Prostate gland (tissue), 2 donors: ENCODE data around the gene LCN10. TPM values are rescaled to one million over a fixed set of nuclear protein-coding genes. Genes with fewer than 3 reads are reported as not detected.

Source experiments
- DNase-seq: peaks from one replicate; pipeline ENCODE4 v3.0.0-alpha.2; 2019; ENCODE audit warnings: low spot score
- H3K27ac ChIP-seq, 2 donors: fragments of 200-600 bp; sonication (generic); 2 replicates each; pipeline ENCODE4 v1.5.1; 2017 to 2019
- H3K27me3 ChIP-seq: fragments of 200-600 bp; sonication (generic); replicated peaks from 2 replicates; pipeline ENCODE4 v1.5.1; 2019; ENCODE audit not compliant: insufficient read depth
- H3K36me3 ChIP-seq, 2 donors: fragments of 200-600 bp; sonication (generic); 1 replicate in 1 of 2; 2 replicates in 1 of 2; pipeline versions ENCODE4 v1.5.1 to v1.8.1; 2017 to 2019
- H3K4me1 ChIP-seq: fragments of 200-600 bp; sonication (generic); replicated peaks from 2 replicates; pipeline ENCODE4 v1.5.1; 2019
- H3K4me3 ChIP-seq, 2 donors: fragments of 200-600 bp; sonication (generic); 2 replicates each; pipeline ENCODE4 v1.5.1; 2017 to 2019
- H3K9me3 ChIP-seq: fragments of 200-600 bp; sonication (generic); 2 replicates; pipeline ENCODE4 v1.5.1; 2017
- CTCF ChIP-seq, 4 experiments: fragments of 200-600 bp in 2 of 4; fragments of 450-650 bp in 2 of 4; sonication (generic) in 2 of 4; IDR thresholded peaks; 1 replicate in 3 of 4; 2 replicates in 1 of 4; pipeline ENCODE4 v1.5.1; 2016 to 2019; ENCODE audit warnings: antibody characterized with exemption in 4 of 4, mild to moderate bottlenecking in 2 of 4, moderate library complexity in 2 of 4
- POLR2A ChIP-seq: fragments of 450-650 bp; IDR thresholded peaks from one replicate; pipeline ENCODE4 v1.6.1; 2016; ENCODE audit warnings: antibody characterized with exemption, mild to moderate bottlenecking
- POLR2AphosphoS5 ChIP-seq: sonication (generic); formaldehyde crosslinking; IDR thresholded peaks from one replicate; pipeline ENCODE4 v1.6.1; 2017; ENCODE audit warnings: antibody characterized with exemption
- WGBS: methylation state at CpG from one replicate; pipeline ENCODE4 v1.1.5; 2018; 5-methylcytosine and 5-hydroxymethylcytosine counted together
- intact Hi-C: fragments of 100-400 bp; cut with DNase I; formaldehyde crosslinking; loops from one replicate; pipeline ENCODE4 v1.14.2; 2022
- total RNA-seq, 2 donors: library from RNA; depleted of rRNA; stranded (reverse); fragments of >200 nt; gene quantifications; one replicate each; pipeline ENCODE4 v1.1.0, GENCODE V29; 2016

LCN10 gene
- total RNA-seq, 2 donors from 2014 or later = 3.9 to 14.8 TPM

DNA sequence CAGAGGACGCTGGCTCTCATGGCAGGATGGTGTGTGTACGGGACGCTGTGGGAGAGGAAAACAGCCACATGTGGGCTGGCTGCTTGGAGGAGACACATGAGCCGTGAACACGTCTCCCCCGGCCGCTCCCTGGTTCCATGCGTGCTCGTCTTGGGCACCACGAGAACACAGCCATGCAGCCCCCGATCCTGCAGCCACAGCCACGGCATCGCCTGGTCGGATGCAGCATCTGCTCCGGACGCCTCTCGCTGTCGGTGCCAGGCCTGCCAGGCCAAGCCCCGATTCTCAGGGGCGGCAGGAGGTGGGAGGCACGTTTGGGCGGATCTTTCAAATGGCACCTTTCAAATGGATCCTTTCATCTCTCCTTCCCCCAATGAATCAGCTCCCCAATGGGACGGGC, 3.2 kb downstream of the LCN10 start:
- TF ChIP-seq POLR2AphosphoS5 = no peak
- no peak for TF ChIP-seq POLR2A
- no peak for TF ChIP-seq CTCF (IDR thresholded peaks at IDR 0.05)
- H3K27me3 ChIP-seq = peaks cover 11% of the 10 kb centered on the region
- WGBS = 74% methylated on average over 23 of the region's 23 CpGs
- no peaks in the 10 kb centered on the region for H3K36me3 ChIP-seq
- DNase-seq = no peak
- peaks cover 5% of the 10 kb centered on the region for H3K4me1 ChIP-seq
- H3K9me3 ChIP-seq = no peaks in the 10 kb centered on the region
- H3K27ac ChIP-seq = no peak overlapping the region
- intact Hi-C loops = no loop called here
- H3K4me3 ChIP-seq = no peak overlapping the region

- Histone ChIP-seq H3K36me3 (no peaks in the 10 kb centered on the region), H3K4me1 (peaks cover 5% of the 10 kb centered on the region), H3K4me3 (no peak overlapping the region), H3K9me3 (no peaks in the 10 kb centered on the region), H3K27ac (no peak overlapping the region), H3K27me3 (peaks cover 11% of the 10 kb centered on the region)
- DNase-seq = no peak
- TF ChIP-seq POLR2AphosphoS5 (no peak), POLR2A (no peak), CTCF (IDR thresholded peaks at IDR 0.05) (no peak)
- intact Hi-C loops = no loop called here
- WGBS = 93% methylated on average over 20 of the region's 20 CpGs
Measured at GRCh38 chr9:136738960-136739359, 3.8 kb downstream of the LCN10 start.

GRCh38 chr9:136735812-136736480, 6.8 kb downstream of the LCN10 start:
- H3K9me3 ChIP-seq = no peaks in the 10 kb centered on the region
- 84% methylated on average over 21 of the region's 21 CpGs for WGBS
- peaks cover 3% of the 10 kb centered on the region for H3K27me3 ChIP-seq
- intact Hi-C loops = no loop called here
- H3K27ac ChIP-seq = no peak overlapping the region
- no peak overlapping the region for H3K4me3 ChIP-seq
- H3K4me1 ChIP-seq = no peaks in the 10 kb centered on the region
- no peak for DNase-seq
- TF ChIP-seq CTCF (IDR thresholded peaks at IDR 0.05) (no peak), POLR2A (no peak), POLR2AphosphoS5 (no peak)
- H3K36me3 ChIP-seq = no peaks in the 10 kb centered on the region

GRCh38 chr9:136734837-136735496, 7.8 kb downstream of the LCN10 start:
- H3K27ac ChIP-seq = no peak overlapping the region
- peaks cover under 1% of the 10 kb centered on the region for H3K27me3 ChIP-seq
- H3K36me3 ChIP-seq = no peaks in the 10 kb centered on the region
- 88% methylated on average over 12 of the region's 12 CpGs for WGBS
- H3K4me1 ChIP-seq = no peaks in the 10 kb centered on the region
- no peak for DNase-seq
- no peak for TF ChIP-seq POLR2A
- no peak for TF ChIP-seq CTCF (IDR thresholded peaks at IDR 0.05)
- no peak for TF ChIP-seq POLR2AphosphoS5
- intact Hi-C loops = no loop called here
- H3K9me3 ChIP-seq = no peaks in the 10 kb centered on the region
- no peak overlapping the region for H3K4me3 ChIP-seq

GRCh38 chr9:136733611-136734010, 9.1 kb downstream of the LCN10 start:
- intact Hi-C loops = no loop called here
- H3K9me3 ChIP-seq = no peaks in the 10 kb centered on the region
- WGBS = 84% methylated on average over 12 of the region's 12 CpGs
- TF ChIP-seq CTCF (IDR thresholded peaks at IDR 0.05) (no peak), POLR2AphosphoS5 (no peak), POLR2A (no peak)
- H3K27ac ChIP-seq = no peak overlapping the region
- H3K4me1 ChIP-seq = peaks cover 6% of the 10 kb centered on the region
- no peak for DNase-seq
- H3K4me3 ChIP-seq = no peak overlapping the region
- no peaks in the 10 kb centered on the region for H3K36me3 ChIP-seq
- H3K27me3 ChIP-seq = no peaks in the 10 kb centered on the region
